HepG2 (cell line): ENCODE results near the gene CHRD. TPM values are rescaled to one million over a fixed set of nuclear protein-coding genes. Genes with fewer than 3 reads are reported as not detected.

Experiments used
- ATAC-seq: fragments of 200-7000 bp; cut with Tn5 transposase; 3 replicates; pipeline ENCODE4 v1.9.1; 2020; ENCODE audit warnings: mild to moderate bottlenecking, moderate library complexity
- BruUV-seq: library from RNA; stranded (reverse); fragments of 400-500 nt; replicated peaks from 2 replicates; lab custom pipeline; 2021; lab: Mats Ljungman, UMichigan
- CTCF ChIA-PET: fragments of 300-600 bp; formaldehyde crosslinking; extraction: SDS; loops from one replicate; lab custom pipeline; 2021; ENCODE audit warnings: low total read pairs, inconsistent platforms, low intra/inter-chr PET ratio; lab: Yijun Ruan, JAX
- POLR2A ChIA-PET: fragments of 350-600 bp; sonication (Branson Sonifier 250); formaldehyde crosslinking; loops from one replicate; lab custom pipeline; 2020; ENCODE audit warnings: antibody characterized with exemption, inconsistent platforms; lab: Yijun Ruan, JAX
- DNase-seq: peaks from one replicate; pipeline ENCODE4 v3.0.0-alpha.2; 2015; ENCODE audit warnings: low spot score
- FAIRE-seq: peaks from 3 replicates; lab custom pipeline; 2011; peaks lifted over from hg19 to GRCh38; lab: Jason Lieb, UNC
- H2AFZ ChIP-seq: one replicate; pipeline ENCODE4 v1.6.1; 2011; ENCODE audit warnings: low read length, inconsistent platforms
- H3K27ac ChIP-seq: fragments of 300-600 bp; 3 replicates; pipeline ENCODE4 v1.8.0; 2011; ENCODE audit warnings: mixed run types, mild to moderate bottlenecking, mixed read lengths, low read length, inconsistent platforms; ENCODE audit not compliant: insufficient read depth; ENCODE audit errors: extremely low read length
- H3K27me3 ChIP-seq, 2 experiments: fragments of 200-600 bp in 1 of 2; 2 replicates in 1 of 2; 3 replicates in 1 of 2; pipeline versions ENCODE4 v1.6.0 to v1.8.0; 2011; ENCODE audit warnings: low read length in 2 of 2, mild to moderate bottlenecking in 2 of 2, moderate library complexity in 2 of 2, inconsistent platforms in 1 of 2; ENCODE audit not compliant: insufficient read depth in 2 of 2, control insufficient read depth in 1 of 2
- H3K36me3 ChIP-seq, 2 experiments: fragments of 200-600 bp in 1 of 2; replicated peaks in 1 of 2; 2 replicates in 1 of 2; 3 replicates in 1 of 2; pipeline versions ENCODE4 v1.5.1 to v1.8.0; 2011; ENCODE audit warnings: low read length in 2 of 2, inconsistent platforms in 1 of 2; ENCODE audit not compliant: insufficient read depth in 2 of 2, control insufficient read depth in 1 of 2
- H3K4me1 ChIP-seq: 2 replicates; pipeline ENCODE4 v1.5.1; 2012; ENCODE audit warnings: low read length, inconsistent platforms; ENCODE audit not compliant: insufficient read depth
- H3K4me2 ChIP-seq: 2 replicates; pipeline ENCODE4 v1.6.0; 2011; ENCODE audit warnings: low read depth, low read length, inconsistent platforms
- H3K4me3 ChIP-seq, 3 experiments: fragments of 200-600 bp in 1 of 3; sonication (generic), shearing (Covaris generic) in 1 of 3; replicated peaks in 1 of 3; 2 replicates each; pipeline ENCODE4 v1.5.1; 2011 to 2016; ENCODE audit warnings: low read length in 3 of 3, inconsistent platforms in 2 of 3, low read depth in 2 of 3, mild to moderate bottlenecking in 2 of 3, control low read depth in 1 of 3, mixed read lengths in 1 of 3; ENCODE audit not compliant: insufficient read depth in 1 of 3
- H3K79me2 ChIP-seq: one replicate; pipeline ENCODE4 v1.6.1; 2011; ENCODE audit warnings: low read length, inconsistent platforms; ENCODE audit not compliant: insufficient read depth
- H3K9ac ChIP-seq: 2 replicates; pipeline ENCODE4 v1.6.0; 2011; ENCODE audit warnings: mild to moderate bottlenecking, low read depth, low read length, inconsistent platforms; ENCODE audit not compliant: insufficient read depth
- H3K9me3 ChIP-seq: 2 replicates; pipeline ENCODE4 v1.5.1; 2012; ENCODE audit warnings: mild to moderate bottlenecking, low read length
- H4K20me1 ChIP-seq: 2 replicates; pipeline ENCODE4 v1.6.0; 2011; ENCODE audit warnings: inconsistent platforms, mild to moderate bottlenecking, low read length, moderate library complexity; ENCODE audit not compliant: insufficient read depth
- AGO1 ChIP-seq: fragments of 200-400 bp; formaldehyde crosslinking; IDR thresholded peaks from 2 replicates; pipeline ENCODE4 v1.6.1; 2017; ENCODE audit warnings: mild to moderate bottlenecking, low read depth, low read length, moderate library complexity; ENCODE audit not compliant: poor library complexity, severe bottlenecking
- ATF7-NPFF ChIP-seq: sonication (generic); formaldehyde crosslinking; IDR thresholded peaks from 2 replicates; pipeline ENCODE4 v1.8.1; 2023; ENCODE audit warnings: mild to moderate bottlenecking, low read depth, missing genetic modification reagents, moderate library complexity
- CHD4 ChIP-seq: fragments of 200-600 bp; sonication (generic); IDR thresholded peaks from 2 replicates; pipeline ENCODE4 v1.7.0; 2017; ENCODE audit warnings: mild to moderate bottlenecking, low read length, borderline replicate concordance
- DBP ChIP-seq: sonication (generic); formaldehyde crosslinking; IDR thresholded peaks from 2 replicates; pipeline ENCODE4 v1.4.0; 2020; ENCODE audit warnings: missing genetic modification reagents; ENCODE audit errors: not compliant biosample characterization
- HDAC1 ChIP-seq: sonication (generic); formaldehyde crosslinking; IDR thresholded peaks from 2 replicates; pipeline ENCODE4 v1.5.1; 2020; ENCODE audit warnings: mild to moderate bottlenecking, missing genetic modification reagents
- HNRNPK ChIP-seq: fragments of 200-400 bp; formaldehyde crosslinking; IDR thresholded peaks from 2 replicates; pipeline ENCODE4 v1.6.1; 2018; ENCODE audit warnings: low read length, low read depth, moderate library complexity, mild to moderate bottlenecking; ENCODE audit not compliant: poor library complexity, severe bottlenecking
- KDM2A ChIP-seq: sonication (generic); formaldehyde crosslinking; IDR thresholded peaks from 2 replicates; pipeline ENCODE4 v1.4.0; 2020; ENCODE audit warnings: low read depth, missing genetic modification reagents, borderline replicate concordance
- MAZ ChIP-seq, 2 experiments: sonication (generic) in 1 of 2; formaldehyde crosslinking in 1 of 2; IDR thresholded peaks; 2 replicates each; pipeline versions ENCODE4 v1.5.0 to v1.6.1; 2012 to 2020; ENCODE audit warnings: low read depth in 2 of 2, mild to moderate bottlenecking in 2 of 2, borderline replicate concordance in 1 of 2, improper control_type of control experiment in 1 of 2, low read length in 1 of 2, missing genetic modification reagents in 1 of 2, moderate library complexity in 1 of 2
- PHF21A ChIP-seq: sonication (generic); formaldehyde crosslinking; IDR thresholded peaks from 2 replicates; pipeline ENCODE4 v1.5.0; 2020; ENCODE audit warnings: mild to moderate bottlenecking, missing genetic modification reagents
- POLR2A ChIP-seq, 2 experiments: IDR thresholded peaks; 2 replicates each; pipeline ENCODE4 v1.6.1; 2011; ENCODE audit warnings: low read depth in 2 of 2, low read length in 2 of 2, mild to moderate bottlenecking in 1 of 2, moderate library complexity in 1 of 2; ENCODE audit not compliant: insufficient read depth in 1 of 2
- SAP130 ChIP-seq: IDR thresholded peaks from 2 replicates; pipeline ENCODE4 v1.6.1; 2016; ENCODE audit warnings: low read depth
- TBX2 ChIP-seq: sonication (generic); formaldehyde crosslinking; IDR thresholded peaks from 2 replicates; pipeline ENCODE4 v1.5.0; 2020; ENCODE audit warnings: missing genetic modification reagents, mild to moderate bottlenecking, borderline replicate concordance
- THAP9 ChIP-seq: sonication (generic); formaldehyde crosslinking; IDR thresholded peaks from 2 replicates; pipeline ENCODE4; 2020; ENCODE audit warnings: missing genetic modification reagents, mild to moderate bottlenecking, borderline replicate concordance
- ZFY ChIP-seq: sonication (generic); formaldehyde crosslinking; IDR thresholded peaks from 2 replicates; pipeline ENCODE4 v1.4.0; 2020; ENCODE audit warnings: missing genetic modification reagents
- ZNF263 ChIP-seq: sonication (generic); formaldehyde crosslinking; IDR thresholded peaks from 2 replicates; pipeline ENCODE4 v1.4.0; 2020; ENCODE audit warnings: missing genetic modification reagents
- ZNF563 ChIP-seq: sonication (generic); formaldehyde crosslinking; IDR thresholded peaks from 2 replicates; pipeline ENCODE4 v1.8.0; 2022; ENCODE audit warnings: mild to moderate bottlenecking, moderate library complexity, missing genetic modification reagents
- ZNF569 ChIP-seq: sonication (generic); formaldehyde crosslinking; IDR thresholded peaks from 2 replicates; pipeline ENCODE4 v1.5.0; 2020; ENCODE audit warnings: mild to moderate bottlenecking, missing genetic modification reagents, moderate library complexity, borderline replicate concordance
- ZNF580 ChIP-seq: IDR thresholded peaks from 2 replicates; pipeline ENCODE4 v1.6.1; 2016; ENCODE audit warnings: low read depth, borderline replicate concordance
- ZSCAN25 ChIP-seq: sonication (generic); formaldehyde crosslinking; IDR thresholded peaks from 2 replicates; pipeline ENCODE4 v1.8.0; 2022; ENCODE audit warnings: mild to moderate bottlenecking, missing genetic modification reagents
- WGBS: methylation state at CpG from one replicate; pipeline ENCODE4 v1.1.6; 2017; ENCODE audit warnings: low lambda C conversion rate; 5-methylcytosine and 5-hydroxymethylcytosine counted together
- in situ Hi-C: cut with HindIII; loops from 2 replicates; pipeline ENCODE4 v1.10.0; 2017; ENCODE audit warnings: low pct_unique_long_range_greater_than_20kb; ENCODE audit not compliant: extremely low pct_ligation_motif_present
- intact Hi-C: fragments of 100-400 bp; cut with micrococcal nuclease; formaldehyde crosslinking; loops from one replicate; pipeline ENCODE4 v1.10.0; 2022; ENCODE audit not compliant: unreplicated experiment
- polyA plus RNA-seq, 8 experiments: library from polyadenylated mRNA; depleted of rRNA in 3 of 8; stranded (reverse) in 7 of 8; unstranded in 1 of 8; fragments of >200 nt; fragmentation: Illumina TruSeq in 4 of 8; extraction: Trizol in 4 of 8; gene quantifications; 2 replicates each; pipeline versions ENCODE4 v1.2.1 to v1.2.3, GENCODE V29; 2011 to 2016; ENCODE audit warnings: low read depth in 4 of 8, missing spikeins in 1 of 8, mixed read lengths in 1 of 8; ENCODE audit not compliant: insufficient read depth in 1 of 8
- total RNA-seq, 5 experiments: library from RNA; depleted of rRNA; stranded (reverse); fragments of >200 nt; fragmentation: Illumina TruSeq; extraction: Trizol; gene quantifications; 2 replicates each; pipeline ENCODE4 v1.2.3, GENCODE V29; 2016; ENCODE audit warnings: low read depth in 1 of 5

Gene CHRD
- total and polyA plus RNA-seq, 2 of the 13 experiments (the other 11 are each of a cell fraction or from before 2014, with no cell fraction given) = 22.2 to 35.2 TPM

DNA sequence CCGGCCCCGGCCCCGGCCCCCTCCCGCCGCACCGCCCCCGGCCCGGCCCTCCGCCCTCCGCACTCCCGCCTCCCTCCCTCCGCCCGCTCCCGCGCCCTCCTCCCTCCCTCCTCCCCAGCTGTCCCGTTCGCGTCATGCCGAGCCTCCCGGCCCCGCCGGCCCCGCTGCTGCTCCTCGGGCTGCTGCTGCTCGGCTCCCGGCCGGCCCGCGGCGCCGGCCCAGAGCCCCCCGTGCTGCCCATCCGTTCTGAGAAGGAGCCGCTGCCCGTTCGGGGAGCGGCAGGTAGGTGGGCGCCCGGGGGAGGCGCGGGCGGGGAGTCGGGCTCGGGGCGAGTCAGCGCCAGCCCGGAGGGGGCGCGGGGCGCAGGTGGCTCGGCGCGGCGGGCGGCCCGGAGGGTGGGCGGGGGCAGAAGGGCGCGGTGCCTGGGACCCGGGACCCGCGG lies 352 bp downstream of the CHRD start:
- Histone ChIP-seq H3K27ac (no peak overlapping the region), H3K79me2 (peaks cover 25% of the 10 kb centered on the region), H3K4me1 (peaks cover 27% of the 10 kb centered on the region), H3K9ac (peak overlapping the region; percentile 58), H3K4me3 (peak overlapping the region; percentile 59 to 79 (median 71); a peak in 4 of 6 replicates), H2AFZ (no peak overlapping the region), H3K27me3 (no peaks in the 10 kb centered on the region; a peak in 1 of 5 replicates), H3K4me2 (peak overlapping the region; percentile 80), H3K9me3 (no peaks in the 10 kb centered on the region), H4K20me1 (0 out of 2 replicates have a peak, but pooled peaks cover 3% of the 10 kb centered on the region), H3K36me3 (peaks cover 9 to 29% of the 10 kb centered on the region in 2 experiments; a peak in 4 of 5 replicates)
- DNase-seq (peak; percentile 21), FAIRE-seq (no peak), ATAC-seq (no peak)
- ChIA-PET POLR2A (interaction anchor here (1.0 to 2.2 kb wide), 4 partner anchors 9 to 33 kb away, joined by 4 to 14 read pairs (median 5); partner anchors contain the start of genes CLCN2 and POLR2H), CTCF (no interaction called here)
- intact Hi-C loops = no loop called here
- no CpG with 5 or more reads among the region's 62 CpGs for WGBS
- in situ Hi-C loops = no loop called here
- no TSS peak for BruUV-seq
- no peak for TF ChIP-seq CHD4
- TF ChIP-seq THAP9 (CRISPR knock-in tag) = no peak
- TF ChIP-seq ZNF569 (CRISPR knock-in tag) = no peak
- peak; percentile 50 for TF ChIP-seq AGO1
- no peak for TF ChIP-seq ZNF580 (CRISPR knock-in tag)
- no peak for TF ChIP-seq DBP (CRISPR knock-in tag)
- TF ChIP-seq HDAC1 (CRISPR knock-in tag) = no peak
- TF ChIP-seq HNRNPK = peak; percentile 65
- TF ChIP-seq ZSCAN25 = 0 out of 2 replicates have a peak, but pooled peaks have one; percentile 23
- no peak for TF ChIP-seq TBX2
- TF ChIP-seq POLR2A (IDR thresholded peaks at IDR 0.05; ENCODE audit: insufficient read depth in 1 of 2, low read depth in 2 of 2, low read length in 2 of 2) = peak in 1 of 2 experiments; percentile 37; a peak in 1 of 4 replicates
- peak; percentile 94 for TF ChIP-seq MAZ (IDR thresholded peaks at IDR 0.05; ENCODE audit: borderline replicate concordance, low read depth, low read length)
- TF ChIP-seq MAZ (CRISPR knock-in tag; IDR thresholded peaks at IDR 0.05; ENCODE audit: low read depth) = 0 out of 2 replicates have a peak, but pooled peaks have one; percentile 40
- no peak for TF ChIP-seq PHF21A (CRISPR knock-in tag)
- TF ChIP-seq ZFY (CRISPR knock-in tag) = no peak
- peak; percentile 21; the same call in 1 of the 2 replicates for TF ChIP-seq SAP130 (CRISPR knock-in tag)
- peak; percentile 52; the same call in 1 of the 2 replicates for TF ChIP-seq ATF7-NPFF (CRISPR knock-in tag)
- peak; percentile 86 for TF ChIP-seq ZNF263 (CRISPR knock-in tag)
- 0 out of 2 replicates have a peak, but pooled peaks have one; percentile 8 for TF ChIP-seq KDM2A (CRISPR knock-in tag)
- 0 out of 2 replicates have a peak, but pooled peaks have one; percentile 45 for TF ChIP-seq ZNF563 (CRISPR knock-in tag)
